SK-N-MC (cell line): ENCODE measurements around the gene CARMIL1.
A peak's percentile ranks its signal among the peaks of the same experiment; 100 is the strongest.

ENCODE experiments used
- DNase-seq: peaks from one replicate; pipeline ENCODE4 v3.0.0-alpha.2; 2011; ENCODE audit warnings: low read depth, low spot score
- H3K27ac ChIP-seq: fragments of 200-600 bp; sonication (generic); 2 replicates; pipeline ENCODE4 v1.5.1; 2016; ENCODE audit warnings: mixed run types
- H3K36me3 ChIP-seq: fragments of 200-600 bp; sonication (generic); 2 replicates; pipeline ENCODE4 v1.6.1; 2017; ENCODE audit warnings: antibody characterized with exemption, low read length, mixed read lengths; ENCODE audit not compliant: insufficient read depth
- H3K4me3 ChIP-seq: fragments of 200-600 bp; sonication (generic); 2 replicates; pipeline ENCODE4 v1.5.1; 2016
- H3K9ac ChIP-seq: fragments of 200-600 bp; sonication (generic); 2 replicates; pipeline ENCODE4 v1.8.0; 2017; ENCODE audit warnings: mixed run types, mixed read lengths; ENCODE audit not compliant: insufficient read length
- H3K9me3 ChIP-seq: fragments of 200-600 bp; sonication (generic); 2 replicates; pipeline ENCODE4 v1.6.1; 2017; ENCODE audit warnings: low read depth, mild to moderate bottlenecking, antibody characterized with exemption, low read length, moderate library complexity, mixed read lengths
- EZH2 ChIP-seq: fragments of 200-600 bp; sonication (generic); IDR thresholded peaks from one replicate; pipeline ENCODE4 v1.6.1; 2017; ENCODE audit warnings: antibody characterized with exemption
- FOXP2 ChIP-seq: optimal IDR thresholded peaks from 2 replicates; pipeline ENCODE3; 2011; ENCODE audit warnings: mild to moderate bottlenecking, moderate library complexity; ENCODE audit not compliant: insufficient read depth; ENCODE audit errors: extremely low read length, control extremely low read depth
- POLR2AphosphoS5 ChIP-seq: IDR thresholded peaks from 2 replicates; pipeline ENCODE4 v1.6.1; 2012; ENCODE audit warnings: mild to moderate bottlenecking, low read depth, low read length, borderline replicate concordance

Gene CARMIL1

DNA sequence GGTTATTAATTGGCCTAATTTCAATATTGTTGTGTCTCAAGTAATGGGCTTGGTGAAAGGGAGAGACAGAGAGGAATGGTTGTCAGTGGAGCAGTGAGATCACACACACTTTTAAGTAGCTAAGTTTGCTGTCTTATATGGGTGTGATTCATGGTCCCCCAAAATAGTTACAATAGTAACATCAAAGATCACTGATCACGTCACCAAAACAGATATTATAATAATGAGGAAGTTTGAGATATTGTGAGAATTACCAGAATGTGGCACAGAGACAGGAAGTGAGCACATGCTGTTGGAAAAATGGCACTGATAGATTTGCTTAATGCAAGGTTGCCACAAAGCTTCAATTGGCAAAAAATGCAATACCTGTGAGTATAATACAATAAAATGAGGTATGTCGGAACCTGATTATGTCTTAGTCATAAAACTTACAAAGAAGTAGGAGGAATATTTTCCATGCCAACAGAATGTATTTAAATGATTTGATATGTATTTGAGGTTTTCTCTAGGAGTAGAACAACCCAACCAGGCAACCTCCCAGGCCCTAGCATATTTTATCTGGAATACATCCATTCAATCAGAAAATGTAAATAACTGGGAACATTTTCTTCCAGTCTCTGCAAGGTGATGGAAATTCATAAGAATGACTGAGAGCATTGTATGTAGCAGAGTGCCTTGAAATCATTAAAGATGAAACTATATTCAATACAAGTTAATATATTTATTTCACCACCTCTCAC, 167.8 kb downstream of the CARMIL1 start:
- no peak for TF ChIP-seq POLR2AphosphoS5
- TF ChIP-seq FOXP2: no peak
- no peak for TF ChIP-seq EZH2
- DNase-seq: no peak
- no peak overlapping the region for H3K27ac ChIP-seq

DNA sequence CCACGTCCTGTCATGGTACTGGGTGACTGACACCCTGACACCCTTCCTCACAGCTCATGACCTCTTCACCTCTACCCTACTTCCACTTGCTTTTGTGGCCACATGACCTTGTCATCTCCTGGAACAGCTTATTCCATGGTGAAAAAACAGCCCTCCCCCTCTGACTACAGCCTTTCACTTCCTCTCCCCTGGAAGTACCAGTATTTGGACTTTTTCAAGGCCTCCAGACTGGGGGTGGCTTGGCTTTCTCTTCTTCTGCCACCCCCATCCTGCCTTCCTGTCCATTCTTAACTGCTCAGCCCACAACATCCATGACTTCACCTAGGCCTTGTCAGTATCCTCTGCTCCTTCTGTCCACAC, 168.4 kb downstream of the CARMIL1 start:
- TF ChIP-seq FOXP2 (no peak), POLR2AphosphoS5 (no peak), EZH2 (no peak)
- DNase-seq: no peak
- Histone ChIP-seq H3K27ac (no peak overlapping the region), H3K9ac (no peak overlapping the region), H3K36me3 (no peaks in the 10 kb centered on the region), H3K4me3 (no peak overlapping the region), H3K9me3 (no peaks in the 10 kb centered on the region)

More for the DNA sequence above, 167.8 kb downstream of the CARMIL1 start:
- H3K36me3 ChIP-seq: no peaks in the 10 kb centered on the region
- H3K4me3 ChIP-seq: no peak overlapping the region
- H3K9me3 ChIP-seq: no peaks in the 10 kb centered on the region
- no peak overlapping the region for H3K9ac ChIP-seq

DNA sequence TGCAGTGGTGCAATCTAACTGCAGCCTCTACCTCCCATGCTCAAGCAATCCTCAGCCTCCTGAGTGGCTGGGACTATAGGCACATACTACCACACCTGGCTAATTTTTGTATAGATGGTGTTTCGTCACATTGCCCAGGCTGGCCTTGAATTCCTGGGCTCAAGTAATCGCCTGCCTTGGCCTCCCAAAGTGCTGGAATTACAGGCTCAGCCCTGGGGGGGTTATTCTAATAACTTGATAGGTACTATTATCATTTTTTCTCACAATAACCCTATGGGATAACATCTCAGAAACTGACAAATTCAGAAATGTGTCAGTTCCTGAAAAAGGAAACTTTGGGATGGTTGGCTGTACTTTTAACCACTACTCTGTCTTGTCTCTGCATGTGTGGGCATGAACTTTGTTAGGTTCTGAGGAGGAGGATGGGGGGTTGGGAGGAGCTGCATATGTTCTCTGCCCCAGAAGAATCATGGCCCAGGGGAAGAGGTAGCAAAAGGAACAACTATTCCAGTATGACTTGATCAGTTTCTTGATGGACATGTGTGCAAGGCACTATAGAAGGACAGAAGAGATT, 169.9 kb downstream of the CARMIL1 start:
- H3K27ac ChIP-seq: no peak overlapping the region
- no peaks in the 10 kb centered on the region for H3K9me3 ChIP-seq
- no peaks in the 10 kb centered on the region for H3K36me3 ChIP-seq
- TF ChIP-seq FOXP2 (no peak), POLR2AphosphoS5 (no peak), EZH2 (no peak)
- H3K4me3 ChIP-seq: no peak overlapping the region
- H3K9ac ChIP-seq: no peak overlapping the region
- DNase-seq: no peak

DNA sequence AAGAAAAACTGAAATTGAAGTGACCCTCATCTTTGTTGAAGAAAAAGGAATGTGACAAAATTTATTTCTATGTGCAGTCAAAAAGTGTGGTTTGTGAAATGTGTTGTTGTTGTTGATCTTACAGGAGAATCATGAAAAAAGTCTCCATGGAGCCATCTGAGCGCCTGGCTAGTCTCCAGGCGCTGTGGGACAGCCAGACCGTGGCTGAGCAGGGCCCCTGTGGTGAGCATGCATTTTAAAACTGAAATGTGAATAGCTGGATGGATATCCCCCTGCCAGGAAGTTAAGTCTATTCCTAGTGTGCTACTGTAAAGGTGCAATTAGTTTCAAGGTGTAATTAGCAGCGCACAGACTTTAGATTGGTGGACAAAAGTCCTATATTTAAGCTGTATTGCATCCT, 170.6 kb downstream of the CARMIL1 start:
- TF ChIP-seq FOXP2 (no peak), EZH2 (no peak), POLR2AphosphoS5 (no peak)
- Histone ChIP-seq H3K9ac (no peak overlapping the region), H3K4me3 (peak overlapping the region; percentile 16; the same call in 1 of the 2 replicates), H3K27ac (peak overlapping the region; percentile 12), H3K36me3 (no peaks in the 10 kb centered on the region), H3K9me3 (no peaks in the 10 kb centered on the region)
- no peak for DNase-seq

DNA sequence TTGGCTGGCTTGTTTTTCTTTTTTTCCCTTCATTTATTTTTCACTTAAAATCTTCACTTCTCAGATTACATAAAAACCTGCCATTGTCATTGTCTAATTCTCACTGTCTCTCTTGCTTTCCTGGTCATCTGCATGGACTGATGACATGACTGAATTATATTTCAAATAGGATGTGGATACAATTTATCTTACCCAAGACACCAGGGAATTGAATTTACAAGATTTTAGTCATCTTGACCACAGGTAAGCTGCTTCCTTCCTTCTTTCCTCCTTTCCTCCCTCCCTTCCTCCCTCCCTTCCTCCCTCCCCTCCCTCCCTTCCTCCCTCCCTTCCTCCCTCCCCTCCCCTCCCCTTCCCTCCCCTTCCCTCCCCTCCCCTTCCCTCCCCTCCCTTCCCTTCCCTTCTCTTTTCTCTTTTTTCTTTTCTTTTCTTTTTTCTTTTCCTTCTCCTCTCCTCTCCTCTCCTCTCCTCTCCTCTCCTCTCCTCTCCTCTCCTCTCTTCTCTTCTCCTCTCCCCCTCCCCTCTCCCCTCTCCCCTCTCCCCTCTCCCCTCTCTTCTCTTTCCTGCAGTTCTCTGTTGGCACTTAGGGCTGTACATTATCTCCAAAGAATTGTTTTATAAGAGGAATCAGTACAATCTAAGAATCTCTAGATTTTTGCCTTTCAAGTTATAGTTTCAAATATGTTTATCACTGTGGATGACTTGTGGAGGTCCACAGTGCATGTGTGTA, 171.5 kb downstream of the CARMIL1 start:
- Histone ChIP-seq H3K9ac (no peak overlapping the region), H3K9me3 (no peaks in the 10 kb centered on the region), H3K27ac (peak overlapping the region; percentile 12; the same call in 1 of the 2 replicates), H3K36me3 (no peaks in the 10 kb centered on the region), H3K4me3 (no peak overlapping the region)
- DNase-seq: no peak
- TF ChIP-seq POLR2AphosphoS5: no peak
- TF ChIP-seq FOXP2: no peak
- TF ChIP-seq EZH2: no peak

DNA sequence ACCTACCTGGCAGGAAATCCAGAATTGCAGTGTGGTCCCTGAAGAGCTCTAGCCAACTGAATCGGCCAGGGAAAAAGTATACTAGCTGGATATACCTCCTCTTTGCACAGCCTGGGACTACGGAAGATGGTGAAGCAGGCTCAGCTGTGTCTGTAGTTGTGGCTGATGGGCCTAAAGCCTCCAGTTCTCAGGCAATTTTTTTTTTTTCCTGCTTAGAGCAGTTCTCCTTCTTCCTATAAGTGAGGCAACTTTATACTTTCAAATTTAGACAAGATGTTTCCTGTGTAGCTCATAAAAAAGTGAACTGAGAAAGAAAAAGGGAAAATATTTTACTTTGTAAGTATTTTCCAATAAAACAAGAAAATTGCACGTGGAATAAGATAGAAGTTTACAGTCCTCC, 172.9 kb downstream of the CARMIL1 start:
- Histone ChIP-seq H3K4me3 (no peak overlapping the region), H3K36me3 (no peaks in the 10 kb centered on the region), H3K9ac (no peak overlapping the region), H3K27ac (peak overlapping the region; percentile 65; the same call in 1 of the 2 replicates), H3K9me3 (no peaks in the 10 kb centered on the region)
- no peak for DNase-seq
- TF ChIP-seq FOXP2: no peak
- no peak for TF ChIP-seq EZH2
- TF ChIP-seq POLR2AphosphoS5: no peak

DNA sequence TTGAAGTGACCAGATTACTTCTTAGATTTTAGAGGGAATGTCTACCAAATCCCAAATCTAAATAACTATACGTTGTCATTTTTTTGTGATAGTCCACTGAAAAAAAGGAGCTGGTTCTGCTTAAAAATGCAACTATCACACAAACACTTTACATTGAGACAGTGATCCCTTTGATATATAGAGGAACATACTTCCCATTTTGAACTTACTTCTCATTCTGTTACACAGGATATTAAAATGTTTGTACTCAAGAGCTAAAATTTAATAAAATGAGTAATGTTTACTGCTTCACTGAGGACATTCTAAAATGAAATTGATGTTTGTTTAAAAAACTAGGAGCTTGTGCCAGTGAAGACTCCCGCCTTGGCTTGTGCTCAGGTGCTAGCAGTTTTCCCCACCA, 174.1 kb downstream of the CARMIL1 start:
- Histone ChIP-seq H3K36me3 (no peaks in the 10 kb centered on the region), H3K4me3 (no peak overlapping the region), H3K9ac (no peak overlapping the region), H3K27ac (no peak overlapping the region), H3K9me3 (no peaks in the 10 kb centered on the region)
- TF ChIP-seq EZH2 (no peak), FOXP2 (no peak), POLR2AphosphoS5 (no peak)
- DNase-seq: no peak

DNA sequence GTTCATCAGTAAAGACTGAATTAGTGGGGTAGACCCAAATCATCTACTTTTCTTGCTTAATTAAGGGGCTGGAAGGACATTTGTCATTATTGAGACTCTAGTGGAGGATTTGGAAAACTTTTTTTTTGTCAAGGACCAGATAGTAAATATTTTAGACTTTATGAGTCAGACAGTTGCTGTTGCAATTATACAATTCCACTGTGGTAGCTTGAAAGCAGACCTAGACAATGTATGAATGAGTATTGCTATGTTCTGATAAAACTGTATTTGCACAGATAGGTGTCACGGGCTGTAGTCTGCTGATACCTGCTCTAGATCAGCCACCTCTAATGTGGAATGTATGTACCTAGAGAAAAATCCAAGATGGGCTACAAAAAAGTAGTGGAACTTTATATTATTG, 175.0 kb downstream of the CARMIL1 start:
- no peaks in the 10 kb centered on the region for H3K9me3 ChIP-seq
- no peak overlapping the region for H3K4me3 ChIP-seq
- TF ChIP-seq FOXP2 (no peak), EZH2 (no peak), POLR2AphosphoS5 (no peak)
- DNase-seq: no peak
- no peak overlapping the region for H3K27ac ChIP-seq
- H3K9ac ChIP-seq: no peak overlapping the region
- no peaks in the 10 kb centered on the region for H3K36me3 ChIP-seq
